Endothelial cell of umbilical vein (primary cell): ENCODE data around the gene PLXDC2. TPM values are rescaled to one million over a fixed set of nuclear protein-coding genes. Genes with fewer than 3 reads are reported as not detected.

Experiments
- BruUV-seq: library from RNA; stranded (reverse); fragments of 400-500 nt; replicated peaks from 2 replicates; lab custom pipeline; 2021; lab: Mats Ljungman, UMichigan
- CTCF ChIA-PET: fragments of 300-600, 350-600 bp; sonication (Branson Sonifier 250); formaldehyde crosslinking; loops from one replicate; lab custom pipeline; 2021; ENCODE audit warnings: antibody characterized with exemption, inconsistent platforms; lab: Charles Lee
- POLR2A ChIA-PET: fragments of 300-600, 350-600 bp; sonication (Branson Sonifier 250); formaldehyde crosslinking; loops from one replicate; lab custom pipeline; 2021; ENCODE audit warnings: antibody characterized with exemption, inconsistent platforms; lab: Charles Lee
- DNase-seq: peaks from one replicate; pipeline ENCODE4 v3.0.0-alpha.2; 2011; ENCODE audit warnings: low read depth, low spot score
- FAIRE-seq: peaks from 2 replicates; lab custom pipeline; 2011; peaks lifted over from hg19 to GRCh38; lab: Jason Lieb, UNC
- H2AFZ ChIP-seq: 2 replicates; pipeline ENCODE4 v1.6.0; 2012; ENCODE audit warnings: low read depth, low read length, control low read depth, inconsistent platforms
- H3K27ac ChIP-seq: 2 replicates; pipeline ENCODE4 v1.5.1; 2011; ENCODE audit warnings: low read depth, mild to moderate bottlenecking, control low read depth, low read length, moderate library complexity; ENCODE audit not compliant: insufficient read depth
- H3K27me3 ChIP-seq, 2 experiments: 2 replicates each; pipeline versions ENCODE4 v1.6.0 to v1.6.1; 2011; ENCODE audit warnings: low read length in 2 of 2, mixed read lengths in 1 of 2; ENCODE audit not compliant: control insufficient read depth in 2 of 2, insufficient read depth in 2 of 2
- H3K36me3 ChIP-seq, 2 experiments: 2 replicates in 1 of 2; 3 replicates in 1 of 2; pipeline ENCODE4 v1.5.1; 2011; ENCODE audit warnings: low read length in 2 of 2, mild to moderate bottlenecking in 1 of 2, moderate library complexity in 1 of 2; ENCODE audit not compliant: control insufficient read depth in 2 of 2, insufficient read depth in 2 of 2; ENCODE audit errors: extremely low read depth in 1 of 2
- H3K4me1 ChIP-seq: 3 replicates; pipeline ENCODE4 v1.5.1; 2011; ENCODE audit warnings: mild to moderate bottlenecking, low read length; ENCODE audit not compliant: control insufficient read depth, insufficient read depth; ENCODE audit errors: extremely low read depth
- H3K4me2 ChIP-seq: 2 replicates; pipeline ENCODE4 v1.6.1; 2011; ENCODE audit warnings: low read length, control low read depth, mixed read lengths; ENCODE audit not compliant: insufficient read depth
- H3K4me3 ChIP-seq, 3 experiments: fragments of 200-600 bp in 1 of 3; sonication (generic), shearing (Covaris generic) in 1 of 3; replicated peaks in 1 of 3; 2 replicates each; pipeline ENCODE4 v1.5.1; 2011 to 2016; ENCODE audit warnings: control low read depth in 3 of 3, low read length in 3 of 3, mild to moderate bottlenecking in 2 of 3, inconsistent platforms in 1 of 3, low read depth in 1 of 3, moderate library complexity in 1 of 3; ENCODE audit not compliant: insufficient read depth in 1 of 3
- H3K79me2 ChIP-seq: 2 replicates; pipeline ENCODE4 v1.6.0; 2012; ENCODE audit warnings: low read length, inconsistent platforms; ENCODE audit not compliant: control insufficient read depth, insufficient read depth
- H3K9ac ChIP-seq: replicated peaks from 2 replicates; pipeline ENCODE3; 2011; ENCODE audit warnings: low read length, control low read depth; ENCODE audit not compliant: insufficient read depth; ENCODE audit errors: extremely low read depth
- H3K9me1 ChIP-seq: replicated peaks from 3 replicates; pipeline ENCODE4 v1.6.0; 2011; ENCODE audit warnings: mild to moderate bottlenecking, low read length; ENCODE audit not compliant: control insufficient read depth, insufficient read depth; ENCODE audit errors: extremely low read depth
- H3K9me3 ChIP-seq: replicated peaks from 2 replicates; pipeline ENCODE4 v1.5.1; 2012; ENCODE audit warnings: low read length, inconsistent platforms; ENCODE audit not compliant: control insufficient read depth, insufficient read depth
- H4K20me1 ChIP-seq: replicated peaks from 2 replicates; pipeline ENCODE3; 2011; ENCODE audit warnings: mild to moderate bottlenecking, low read length; ENCODE audit not compliant: control insufficient read depth, insufficient read depth; ENCODE audit errors: extremely low read depth
- CTCF ChIP-seq, 2 donors: IDR thresholded peaks; 1 replicate in 1 of 2; 2 replicates in 1 of 2; pipeline ENCODE4 v1.5.1; 2011; ENCODE audit warnings: low read length in 2 of 2, mild to moderate bottlenecking in 2 of 2, moderate library complexity in 2 of 2, control low read depth in 1 of 2, inconsistent platforms in 1 of 2, low read depth in 1 of 2; ENCODE audit not compliant: insufficient read depth in 1 of 2; ENCODE audit errors: extremely low read depth in 1 of 2
- EZH2 ChIP-seq: IDR thresholded peaks from 2 replicates; pipeline ENCODE4 v1.6.1; 2012; ENCODE audit warnings: borderline replicate concordance, low read depth, mild to moderate bottlenecking, moderate library complexity, low read length, inconsistent platforms; ENCODE audit not compliant: severe bottlenecking
- FOS ChIP-seq: IDR thresholded peaks from 2 replicates; pipeline ENCODE4 v1.6.1; 2011; ENCODE audit warnings: mild to moderate bottlenecking, low read length, moderate library complexity, borderline replicate concordance; ENCODE audit not compliant: insufficient read depth
- GATA2 ChIP-seq: IDR thresholded peaks from 2 replicates; pipeline ENCODE4 v1.7.0; 2011; ENCODE audit warnings: low read depth, mild to moderate bottlenecking, moderate library complexity, mixed read lengths, low read length; ENCODE audit not compliant: insufficient read length, insufficient read depth
- JUN ChIP-seq: IDR thresholded peaks from 2 replicates; pipeline ENCODE4 v1.6.1; 2011; ENCODE audit warnings: borderline replicate concordance, low read depth; ENCODE audit not compliant: insufficient read length, insufficient read depth
- MAX ChIP-seq: IDR thresholded peaks from 2 replicates; pipeline ENCODE4 v1.6.1; 2011; ENCODE audit not compliant: insufficient read depth, insufficient read length
- MYC ChIP-seq: IDR thresholded peaks from one replicate; pipeline ENCODE4 v1.6.1; 2011; ENCODE audit warnings: mild to moderate bottlenecking, low read depth, low read length
- POLR2A ChIP-seq: IDR thresholded peaks from 2 replicates; pipeline ENCODE4 v1.6.1; 2012; ENCODE audit warnings: low read depth, mild to moderate bottlenecking, control low read depth, low read length
- POLR2AphosphoS5 ChIP-seq: IDR thresholded peaks from 2 replicates; pipeline ENCODE4 v1.6.1; 2012; ENCODE audit warnings: low read depth, mild to moderate bottlenecking, control low read depth, low read length, moderate library complexity; ENCODE audit not compliant: insufficient read depth
- dilution Hi-C: fragments of 300-500 bp; cut with MboI; formaldehyde crosslinking; loops from one replicate; pipeline ENCODE4 v1.15.0; 2019; ENCODE audit warnings: low sequenced_read_pairs; ENCODE audit not compliant: extremely low pct_ligation_motif_present
- intact Hi-C: fragments of 100-400 bp; cut with micrococcal nuclease; formaldehyde crosslinking; loops from one replicate; pipeline ENCODE4 v1.10.0; 2022
- polyA plus RNA-seq, 4 experiments: library from polyadenylated mRNA; depleted of rRNA in 3 of 4; stranded (reverse) in 3 of 4; unstranded in 1 of 4; fragments of >200 nt; gene quantifications; 2 replicates each; pipeline versions ENCODE4 v1.2.1 to v1.2.3, GENCODE V29; 2011 to 2012; ENCODE audit warnings: missing spikeins in 1 of 4
- total RNA-seq: library from RNA; stranded (reverse); gene quantifications from 2 replicates; pipeline ENCODE4 v1.2.3, GENCODE V29; 2021

Gene PLXDC2
- total and polyA plus RNA-seq, 2 donors (not counting 3 experiments of a cell fraction or from before 2014, with no cell fraction given): 0.32 to 1.2 TPM

- CTCF ChIA-PET: no interaction called here
- Histone ChIP-seq H3K9me1 (no peaks in the 10 kb centered on the region), H3K4me3 (no peak overlapping the region), H3K9ac (no peak overlapping the region), H4K20me1 (no peaks in the 10 kb centered on the region), H3K79me2 (no peaks in the 10 kb centered on the region), H2AFZ (no peak overlapping the region), H3K4me2 (no peak overlapping the region), H3K27me3 (no peaks in the 10 kb centered on the region), H3K4me1 (no peaks in the 10 kb centered on the region), H3K36me3 (no peaks in the 10 kb centered on the region), H3K9me3 (no peaks in the 10 kb centered on the region), H3K27ac (no peak overlapping the region)
- TF ChIP-seq MYC: no peak
- no peak for TF ChIP-seq GATA2
- no peak for TF ChIP-seq FOS
- no peak for TF ChIP-seq POLR2AphosphoS5
- TF ChIP-seq POLR2A: no peak
- TF ChIP-seq EZH2: no peak
- peak; percentile 34 for TF ChIP-seq JUN
- intact Hi-C loops: loop anchor here (5.0 kb wide), 1 partner anchor 283 kb away; the partner anchor contains the start of gene PLXDC2
- dilution Hi-C loops: no loop called here
- POLR2A ChIA-PET: no interaction called here
- DNase-seq (peak; percentile 18), FAIRE-seq (no peak)
- BruUV-seq: no TSS peak
These were observed 283.9 kb downstream of the PLXDC2 start for GRCh38 chr10:20100171-20100570.

GRCh38 chr10:20105236-20105635 is 289.0 kb downstream of the PLXDC2 start:
- POLR2A ChIA-PET: no interaction called here
- Histone ChIP-seq H3K36me3 (no peaks in the 10 kb centered on the region), H3K9me3 (no peaks in the 10 kb centered on the region), H3K4me3 (no peak overlapping the region), H3K4me2 (no peak overlapping the region), H2AFZ (no peak overlapping the region), H3K4me1 (no peaks in the 10 kb centered on the region), H3K9ac (no peak overlapping the region), H3K79me2 (no peaks in the 10 kb centered on the region), H4K20me1 (no peaks in the 10 kb centered on the region), H3K27me3 (no peaks in the 10 kb centered on the region), H3K27ac (no peak overlapping the region), H3K9me1 (no peaks in the 10 kb centered on the region)
- dilution Hi-C loops: no loop called here
- CTCF ChIA-PET: no interaction called here
- no peak for TF ChIP-seq POLR2A
- TF ChIP-seq EZH2: no peak
- no peak for TF ChIP-seq JUN
- TF ChIP-seq MAX: no peak
- no peak for TF ChIP-seq POLR2AphosphoS5
- TF ChIP-seq CTCF (IDR thresholded peaks at IDR 0.05; ENCODE audit: extremely low read depth in 1 of 2, insufficient read depth in 1 of 2, low read depth in 1 of 2, low read length in 2 of 2): no peak
- no peak for TF ChIP-seq MYC
- TF ChIP-seq GATA2: no peak
- TF ChIP-seq FOS: no peak
- intact Hi-C loops: no loop called here
- FAIRE-seq (no peak), DNase-seq (no peak)
- no TSS peak for BruUV-seq
